SIG-M5 (cell line): ENCODE results near the gene MYOCD.
"Not testable (repeated sequence)": the region's sequence is repeated elsewhere in the genome, so short reads cannot be mapped to it uniquely, and the experiment has no call there.

Experiments used
- DNase-seq: peaks from one replicate; lab custom pipeline; 2025; lab: John Stamatoyannopoulos, UW

Gene MYOCD

GRCh38 chr17:12665263-12666210, at the start of gene MYOCD:
Gene MYOCD (plus strand): TSS chr17:12665890. CDS start chr17:12666189, 299 bp downstream.
- no peak for DNase-seq

- no peak for DNase-seq
Observed at GRCh38 chr17:12616161-12616560, 49.5 kb upstream of the MYOCD start.

- no peak for DNase-seq
Observed at GRCh38 chr17:12618557-12618956, 47.1 kb upstream of the MYOCD start.

- DNase-seq, result no peak
Observed at GRCh38 chr17:12619459-12620199, 46.1 kb upstream of the MYOCD start.

GRCh38 chr17:12620200-12620720, 45.4 kb upstream of the MYOCD start:
- DNase-seq, result no peak

GRCh38 chr17:12622726-12623125, 43.0 kb upstream of the MYOCD start:
- no peak for DNase-seq

GRCh38 chr17:12623220-12623848, 42.4 kb upstream of the MYOCD start:
- no peak for DNase-seq

- DNase-seq, result no peak
Observed at GRCh38 chr17:12624211-12624610, 41.5 kb upstream of the MYOCD start.

GRCh38 chr17:12625092-12625491, 40.6 kb upstream of the MYOCD start:
- DNase-seq, result no peak

- no peak for DNase-seq
Observed at GRCh38 chr17:12627177-12627629, 38.5 kb upstream of the MYOCD start.

GRCh38 chr17:12627781-12628451, 37.8 kb upstream of the MYOCD start:
- no peak for DNase-seq

GRCh38 chr17:12631076-12631475, 34.6 kb upstream of the MYOCD start:
- DNase-seq, result no peak

GRCh38 chr17:12632785-12633184, 32.9 kb upstream of the MYOCD start:
- no peak for DNase-seq

GRCh38 chr17:12634789-12635414, 30.8 kb upstream of the MYOCD start:
- DNase-seq, result no peak

- DNase-seq, result not testable (repeated sequence)
Observed at GRCh38 chr17:12635996-12636395, 29.7 kb upstream of the MYOCD start.

- no peak for DNase-seq
Observed at GRCh38 chr17:12637015-12637414, 28.7 kb upstream of the MYOCD start.

- DNase-seq, result no peak
Observed at GRCh38 chr17:12637745-12638651, 27.7 kb upstream of the MYOCD start.

GRCh38 chr17:12640364-12640763, 25.3 kb upstream of the MYOCD start:
- DNase-seq, result no peak

- DNase-seq, result no peak
Observed at GRCh38 chr17:12641084-12641483, 24.6 kb upstream of the MYOCD start.

GRCh38 chr17:12642034-12642433, 23.7 kb upstream of the MYOCD start:
- DNase-seq, result no peak
